ENCODE data around the gene MAPRE3.

MAPRE3 gene

GRCh38 chr2:26946841-26947784 is 23.3 kb upstream of the MAPRE3 start:
- no peak for DNase-seq (ENCODE audit: low read depth, low spot score)
- H3K4me3 ChIP-seq (ENCODE audit: low read length), result no peak overlapping the region

DNA sequence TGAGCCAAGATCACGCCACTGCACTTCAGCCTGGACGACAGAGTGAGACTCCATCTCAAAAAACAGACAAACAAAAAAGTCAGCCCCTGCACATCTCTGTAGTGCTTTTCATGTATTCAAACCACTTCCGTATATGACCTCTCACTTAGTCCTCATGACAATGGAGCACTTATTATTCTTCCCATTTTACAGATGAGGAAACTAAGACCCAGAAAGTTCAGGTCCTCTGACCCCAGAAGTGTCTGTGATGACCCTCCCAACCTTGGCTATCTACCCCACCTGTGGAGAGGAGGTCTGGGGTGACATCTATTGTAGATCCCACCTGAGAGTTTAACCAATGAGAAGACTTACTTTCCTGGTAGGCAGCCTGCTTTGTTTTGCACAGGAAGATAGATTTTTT is 21.6 kb upstream of the MAPRE3 start:
- DNase-seq (ENCODE audit: low read depth, low spot score), result no peak
- H3K4me3 ChIP-seq (ENCODE audit: low read length), result no peak overlapping the region

DNA sequence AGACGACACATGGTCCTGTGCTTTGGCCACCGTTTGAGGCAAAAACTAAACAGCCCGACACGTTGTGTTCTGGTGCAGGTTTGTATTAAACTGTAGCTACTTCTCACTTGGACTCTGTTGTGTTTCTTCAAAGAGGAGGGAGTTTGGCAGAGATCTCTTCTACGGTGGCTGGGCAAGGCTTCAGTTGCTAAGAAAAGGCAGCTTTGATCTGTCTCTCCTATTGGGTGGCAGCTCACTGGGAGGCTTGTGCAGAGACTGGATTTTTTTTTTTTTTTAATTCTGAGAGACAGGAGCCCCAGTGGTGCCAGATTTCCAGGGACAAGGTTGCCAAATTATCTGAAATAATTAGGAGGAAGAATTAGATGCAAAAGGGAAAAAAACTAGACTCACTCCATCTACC is 20.2 kb upstream of the MAPRE3 start:
- no peak for DNase-seq (ENCODE audit: low read depth, low spot score)
- H3K4me3 ChIP-seq (ENCODE audit: low read length), result no peak overlapping the region

- DNase-seq (ENCODE audit: low read depth, low spot score), result no peak
- H3K4me3 ChIP-seq (ENCODE audit: low read length), result no peak overlapping the region
Observed at GRCh38 chr2:26951236-26951635, 19.2 kb upstream of the MAPRE3 start.

DNA sequence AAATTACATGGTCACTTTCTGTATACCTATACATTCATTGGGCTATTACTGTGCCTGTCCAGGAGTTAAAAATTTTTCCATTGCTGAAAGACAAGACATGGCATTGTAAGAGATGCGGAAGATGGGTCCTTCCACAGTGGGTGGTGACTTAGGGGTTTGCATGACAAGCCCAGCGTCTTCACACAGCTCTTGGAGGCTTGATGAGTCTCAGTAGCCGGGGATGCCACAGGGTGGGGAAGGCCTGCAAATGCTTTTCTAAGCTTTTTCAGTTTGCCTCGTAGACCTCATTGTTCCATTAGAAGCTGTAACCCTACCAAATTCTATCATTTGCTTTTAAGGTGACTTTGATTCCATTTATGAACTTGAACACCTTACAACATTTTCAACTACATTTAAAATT is 18.1 kb upstream of the MAPRE3 start:
- no peak overlapping the region for H3K4me3 ChIP-seq (ENCODE audit: low read length)
- DNase-seq (ENCODE audit: low read depth, low spot score), result no peak

DNA sequence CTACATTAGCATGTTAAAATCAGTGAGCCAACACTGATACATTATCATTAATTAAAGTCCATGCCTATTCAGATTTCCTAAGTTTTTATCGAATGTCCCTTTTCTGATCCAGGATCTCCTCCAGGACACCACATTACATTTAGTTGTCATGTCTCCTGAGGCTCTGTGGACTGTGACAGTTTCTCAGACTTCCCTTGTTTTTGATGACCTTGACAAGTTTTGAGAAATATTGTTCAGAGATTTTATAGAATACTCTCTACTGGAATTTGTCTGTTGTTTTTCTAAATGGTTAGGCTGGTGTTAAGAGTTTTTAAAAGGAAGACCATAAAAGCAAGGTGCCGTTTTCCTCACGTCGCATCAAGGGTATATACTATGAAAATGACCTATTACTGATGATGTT is 16.3 kb upstream of the MAPRE3 start:
- no peak overlapping the region for H3K4me3 ChIP-seq (ENCODE audit: low read length)
- no peak for DNase-seq (ENCODE audit: low read depth, low spot score)

GRCh38 chr2:26957041-26957440 is 13.4 kb upstream of the MAPRE3 start:
- H3K4me3 ChIP-seq (ENCODE audit: low read length), result no peak overlapping the region

GRCh38 chr2:26957534-26957933 is 12.9 kb upstream of the MAPRE3 start:
- H3K4me3 ChIP-seq (ENCODE audit: low read length), result no peak overlapping the region
- DNase-seq (ENCODE audit: low read depth, low spot score), result no peak

More at GRCh38 chr2:26957041-26957440, 13.4 kb upstream of the MAPRE3 start:
- DNase-seq (ENCODE audit: low read depth, low spot score), result no peak

DNA sequence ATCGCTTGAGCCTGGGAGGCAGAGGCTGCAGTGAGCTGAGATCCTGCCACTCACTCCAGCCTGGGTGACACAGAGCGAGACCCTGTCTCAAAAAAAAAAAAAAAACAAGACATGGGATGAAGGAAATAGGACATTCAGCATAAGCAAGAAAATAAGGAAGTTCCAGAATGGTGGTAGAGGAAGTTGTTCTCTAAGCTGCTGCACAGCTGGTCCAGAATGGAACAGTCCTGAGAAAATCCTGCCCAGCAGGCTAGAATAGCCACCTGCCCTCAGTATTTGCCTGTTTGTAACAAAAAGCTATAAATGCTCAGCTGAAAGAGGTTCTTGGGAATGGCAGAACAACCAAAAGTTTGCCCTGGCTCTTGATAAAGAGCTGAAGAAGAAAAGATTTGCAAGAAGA is 11.1 kb upstream of the MAPRE3 start:
- H3K4me3 ChIP-seq (ENCODE audit: low read length), result no peak overlapping the region
- DNase-seq (ENCODE audit: low read depth, low spot score), result no peak

GRCh38 chr2:26964446-26965130 is 5.8 kb upstream of the MAPRE3 start:
- no peak overlapping the region for H3K4me3 ChIP-seq (ENCODE audit: low read length)
- DNase-seq (ENCODE audit: low read depth, low spot score), result no peak

DNA sequence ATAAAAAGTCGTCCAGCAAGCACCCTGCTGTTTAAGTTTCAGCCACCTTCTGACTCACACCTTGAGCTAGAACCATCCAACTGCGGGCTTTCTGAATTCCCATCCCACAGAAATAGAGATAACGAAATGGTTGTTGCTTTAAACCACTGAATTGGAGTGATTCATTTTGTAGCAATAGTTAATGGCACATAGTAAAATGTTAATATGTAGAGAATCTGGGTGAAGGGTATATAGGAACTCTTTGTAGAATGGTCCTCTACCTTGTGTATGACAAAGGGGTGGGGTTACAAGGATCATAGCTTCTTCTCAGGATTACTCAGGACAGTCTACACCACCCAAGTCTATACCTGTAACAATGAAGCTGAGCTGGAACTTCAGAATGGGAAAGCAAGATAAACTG is 2.4 kb upstream of the MAPRE3 start:
- no peak for DNase-seq (ENCODE audit: low read depth, low spot score)
- no peak overlapping the region for H3K4me3 ChIP-seq (ENCODE audit: low read length)

DNA sequence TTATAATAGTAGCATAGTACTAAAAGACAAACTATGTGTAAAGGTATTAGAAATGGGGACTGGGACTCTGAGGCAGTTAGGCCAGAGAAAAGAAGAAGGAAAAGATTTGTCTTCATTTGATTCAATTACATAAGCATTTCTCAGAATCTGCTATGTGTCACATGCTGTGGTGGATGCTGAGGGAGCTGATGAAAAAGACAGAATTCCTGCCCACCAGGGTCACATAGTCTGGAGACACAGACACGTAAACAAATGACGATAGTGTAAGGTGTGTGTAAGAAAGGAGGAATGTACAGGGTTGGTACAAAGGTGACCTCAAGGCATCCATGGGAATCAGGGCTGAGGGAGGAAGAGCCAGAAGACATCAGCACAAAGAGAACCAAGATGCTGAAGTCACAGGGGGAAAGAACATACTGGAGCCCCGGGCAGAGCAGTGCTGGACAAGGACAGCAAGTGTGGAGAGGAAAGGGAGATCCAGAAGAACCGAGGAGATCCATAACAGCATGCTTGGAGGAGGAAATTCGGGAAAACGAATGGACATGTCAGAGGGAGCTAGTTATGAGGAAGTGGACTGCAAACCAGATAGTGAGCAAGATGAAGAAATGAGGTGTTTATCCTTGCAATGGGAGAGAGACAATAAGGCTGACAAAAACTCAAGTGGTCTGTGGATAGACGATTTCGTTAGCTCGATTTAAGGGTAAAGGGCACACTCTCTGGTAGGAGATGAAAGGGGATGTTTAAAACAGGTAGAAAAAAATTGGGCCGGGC is 1.2 kb upstream of the MAPRE3 start:
- H3K4me3 ChIP-seq (ENCODE audit: low read length), result no peak overlapping the region
- no peak for DNase-seq (ENCODE audit: low read depth, low spot score)

DNA sequence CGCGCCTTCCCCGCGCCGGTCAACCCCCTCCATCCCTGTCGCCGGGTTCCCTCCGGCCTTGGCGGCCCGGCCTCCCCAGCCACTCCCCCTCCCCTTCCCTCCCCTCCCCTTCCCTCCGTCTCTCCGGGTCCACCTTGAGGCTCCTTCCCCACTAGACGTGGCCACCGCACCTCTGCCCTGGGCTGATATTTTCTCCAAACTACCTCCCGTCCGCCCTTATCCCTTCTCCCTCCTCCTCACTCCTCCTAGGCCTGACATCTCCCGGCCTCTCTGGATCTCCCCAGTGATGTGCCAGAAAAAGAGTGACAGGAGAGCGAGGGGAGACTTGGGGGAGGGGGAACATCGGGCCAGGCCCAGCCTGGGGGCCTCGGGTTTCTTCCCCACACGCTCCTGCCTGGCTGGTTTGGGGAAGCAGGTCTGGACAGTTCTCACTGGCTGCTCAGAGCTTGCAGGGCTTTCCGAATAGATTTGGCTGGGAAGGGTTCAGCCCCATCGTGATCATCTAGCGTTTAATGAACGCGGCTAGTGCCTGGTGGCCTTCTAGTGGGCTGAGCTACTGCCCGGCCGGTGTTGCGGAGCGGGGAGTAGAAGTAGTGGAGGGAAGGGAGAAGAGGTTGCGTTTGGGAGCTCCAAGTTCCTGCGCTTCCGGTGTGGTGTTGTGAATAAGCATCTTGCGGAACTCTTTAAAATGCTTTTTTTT is 641 bp downstream of the MAPRE3 start:
- DNase-seq (ENCODE audit: low read depth, low spot score), result no peak
- H3K4me3 ChIP-seq (ENCODE audit: low read length), result peak overlapping the region; percentile 49

DNA sequence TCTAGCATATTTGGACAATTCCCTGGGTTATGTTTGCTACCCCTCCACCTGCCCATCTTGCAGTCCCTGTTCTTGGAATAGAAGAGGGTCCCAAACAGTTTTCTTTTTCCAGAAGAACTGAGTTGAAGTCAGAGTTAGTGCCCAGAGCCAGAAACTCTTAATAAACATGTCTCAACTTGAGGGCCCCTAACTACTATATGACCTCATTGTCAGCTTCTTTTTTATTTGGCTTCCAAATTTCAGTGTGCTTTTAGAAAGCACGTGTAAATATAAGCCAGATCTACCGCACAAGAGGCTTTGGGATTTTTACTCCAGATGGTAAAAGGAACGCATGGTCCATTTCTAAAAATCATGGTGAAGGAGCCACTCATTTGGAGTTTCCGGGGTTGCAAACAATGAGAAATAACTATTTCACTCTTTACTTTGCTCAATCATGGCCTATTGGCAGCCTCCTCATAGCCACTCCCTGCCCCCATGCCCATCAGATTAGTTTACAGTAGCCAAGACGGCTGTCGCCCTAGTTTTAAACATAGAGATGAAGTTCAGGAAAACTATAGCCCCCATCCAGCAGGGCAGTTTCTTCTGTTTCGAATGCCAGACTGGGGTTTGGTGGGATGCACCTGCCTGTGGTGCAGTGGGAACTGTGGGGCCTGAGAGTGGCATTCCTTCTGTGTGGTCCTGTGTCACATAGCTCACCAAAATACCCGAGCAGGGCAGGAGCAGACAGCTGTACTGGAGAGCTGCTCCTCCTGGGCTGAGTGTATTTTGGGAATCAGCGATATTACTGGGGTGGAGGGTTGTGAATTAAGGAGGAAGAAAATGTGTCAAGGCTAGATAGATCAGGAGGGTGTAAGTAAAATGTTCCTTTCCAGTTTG is 1.7 kb downstream of the MAPRE3 start:
- DNase-seq (ENCODE audit: low read depth, low spot score), result no peak
- H3K4me3 ChIP-seq (ENCODE audit: low read length), result no peak overlapping the region

- H3K4me3 ChIP-seq (ENCODE audit: low read length), result no peak overlapping the region
- DNase-seq (ENCODE audit: low read depth, low spot score), result no peak
Observed at GRCh38 chr2:26974352-26974751, 3.9 kb downstream of the MAPRE3 start.

DNA sequence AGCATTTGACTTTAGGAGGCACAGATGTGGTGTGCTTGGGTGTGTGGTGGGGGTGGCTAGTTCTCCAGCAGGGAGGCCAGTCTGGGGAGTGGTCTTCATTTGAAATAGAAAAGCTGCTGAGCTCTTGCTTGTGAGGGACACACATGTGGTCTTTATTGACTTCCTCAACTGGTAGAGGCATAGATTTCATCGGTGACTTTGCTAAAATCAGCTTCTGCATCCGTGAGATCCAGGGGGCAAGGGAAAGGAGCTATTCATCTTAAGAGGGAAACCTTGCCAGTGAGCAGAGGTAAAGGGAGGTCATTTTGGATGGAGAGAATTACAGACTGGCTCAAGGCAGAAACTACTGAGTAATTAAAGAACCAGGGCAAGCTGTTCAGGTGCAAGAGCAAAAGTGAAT is 4.7 kb downstream of the MAPRE3 start:
- H3K4me3 ChIP-seq (ENCODE audit: low read length), result no peak overlapping the region
- no peak for DNase-seq (ENCODE audit: low read depth, low spot score)

DNA sequence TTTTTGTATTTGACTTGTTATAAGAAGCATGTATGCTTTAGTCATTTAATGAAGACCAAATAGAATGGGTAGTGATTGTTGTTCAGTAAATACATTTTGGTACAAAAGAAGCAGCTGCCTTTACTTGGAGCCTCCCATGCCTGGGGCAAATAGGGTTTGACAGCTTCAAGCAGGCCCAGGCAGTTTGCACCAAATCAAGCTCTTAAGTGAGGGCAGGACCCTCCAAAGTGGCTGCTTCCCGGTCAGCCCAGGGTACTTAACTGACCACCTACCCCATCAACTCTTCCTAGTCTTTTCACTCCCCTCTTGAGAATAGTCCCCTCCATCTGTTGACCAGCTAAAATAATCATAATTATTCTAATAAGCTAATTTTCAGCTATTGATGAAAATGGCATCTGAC is 5.2 kb downstream of the MAPRE3 start:
- no peak for DNase-seq (ENCODE audit: low read depth, low spot score)
- H3K4me3 ChIP-seq (ENCODE audit: low read length), result no peak overlapping the region

GRCh38 chr2:26976237-26976636 is 5.8 kb downstream of the MAPRE3 start:
- no peak for DNase-seq (ENCODE audit: low read depth, low spot score)
- no peak overlapping the region for H3K4me3 ChIP-seq (ENCODE audit: low read length)
